Liver (tissue), 3 donors: ENCODE results near the gene FKBP6.

Experiments
- TAF1 ChIP-seq: conservative IDR thresholded peaks from 2 replicates; pipeline ENCODE4 v1.6.1; 2016; ENCODE audit warnings: antibody characterized with exemption, mild to moderate bottlenecking
- TF ChIP-seq, protein P1 (sequence below): IDR thresholded peaks from 2 replicates; pipeline ENCODE4 v1.6.1; 2016; ENCODE audit warnings: antibody characterized with exemption
- TF ChIP-seq, protein P2 (sequence below): fragments of 150-350 bp; IDR thresholded peaks from 2 replicates; pipeline ENCODE4 v1.5.1; 2017; ENCODE audit warnings: improper control_type of control experiment, low read depth, low read length; ENCODE audit not compliant: missing input control
- donor health status: healthy.
- donor health status: healthy.

DNA sequence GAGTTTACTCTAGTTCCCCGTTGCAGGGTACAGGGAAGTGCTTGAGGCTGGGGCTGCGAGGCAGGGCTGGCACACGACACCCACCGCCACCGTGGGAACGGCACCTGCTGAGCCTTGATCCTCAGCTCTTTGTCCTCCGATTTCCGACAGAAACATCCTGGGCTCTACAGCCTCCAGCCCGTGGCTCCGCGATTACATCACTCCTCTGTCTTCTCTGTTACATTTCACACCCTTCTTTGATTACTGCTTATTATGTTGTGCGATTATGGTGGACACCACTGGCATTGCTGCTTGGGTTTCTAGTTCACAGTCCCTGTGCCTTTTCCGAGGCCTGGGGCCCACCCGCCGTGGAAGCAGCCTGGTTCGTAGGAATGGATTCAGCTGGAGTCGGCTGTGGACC is 26.9 kb downstream of the FKBP6 start:
- TF ChIP-seq, protein P1, sequence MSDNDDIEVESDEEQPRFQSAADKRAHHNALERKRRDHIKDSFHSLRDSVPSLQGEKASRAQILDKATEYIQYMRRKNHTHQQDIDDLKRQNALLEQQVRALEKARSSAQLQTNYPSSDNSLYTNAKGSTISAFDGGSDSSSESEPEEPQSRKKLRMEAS, result no peak
- TF ChIP-seq, protein P2, sequence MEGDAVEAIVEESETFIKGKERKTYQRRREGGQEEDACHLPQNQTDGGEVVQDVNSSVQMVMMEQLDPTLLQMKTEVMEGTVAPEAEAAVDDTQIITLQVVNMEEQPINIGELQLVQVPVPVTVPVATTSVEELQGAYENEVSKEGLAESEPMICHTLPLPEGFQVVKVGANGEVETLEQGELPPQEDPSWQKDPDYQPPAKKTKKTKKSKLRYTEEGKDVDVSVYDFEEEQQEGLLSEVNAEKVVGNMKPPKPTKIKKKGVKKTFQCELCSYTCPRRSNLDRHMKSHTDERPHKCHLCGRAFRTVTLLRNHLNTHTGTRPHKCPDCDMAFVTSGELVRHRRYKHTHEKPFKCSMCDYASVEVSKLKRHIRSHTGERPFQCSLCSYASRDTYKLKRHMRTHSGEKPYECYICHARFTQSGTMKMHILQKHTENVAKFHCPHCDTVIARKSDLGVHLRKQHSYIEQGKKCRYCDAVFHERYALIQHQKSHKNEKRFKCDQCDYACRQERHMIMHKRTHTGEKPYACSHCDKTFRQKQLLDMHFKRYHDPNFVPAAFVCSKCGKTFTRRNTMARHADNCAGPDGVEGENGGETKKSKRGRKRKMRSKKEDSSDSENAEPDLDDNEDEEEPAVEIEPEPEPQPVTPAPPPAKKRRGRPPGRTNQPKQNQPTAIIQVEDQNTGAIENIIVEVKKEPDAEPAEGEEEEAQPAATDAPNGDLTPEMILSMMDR, result no peak
- TF ChIP-seq TAF1, result no peak
